K562 (cell line): Measurements from ENCODE around the gene MRAP2. TPM values are rescaled to one million over a fixed set of nuclear protein-coding genes. Genes with fewer than 3 reads are reported as not detected.

Experiments
- ATAC-seq: fragments of 200-7000 bp; cut with Tn5 transposase; 3 replicates; pipeline ENCODE4 v1.9.1; 2020; ENCODE audit warnings: moderate library complexity
- BruUV-seq: library from RNA; stranded (reverse); fragments of 400-500 nt; replicated peaks from 2 replicates; lab custom pipeline; 2021; lab: Mats Ljungman, UMichigan
- CTCF ChIA-PET: fragments of 300-600 bp; formaldehyde crosslinking; extraction: SDS; loops from one replicate; lab custom pipeline; 2021; ENCODE audit warnings: low intra/inter-chr PET ratio; lab: Yijun Ruan, JAX
- POLR2A ChIA-PET: fragments of 300-600, 350-650 bp; sonication (Branson Sonifier 250); formaldehyde crosslinking; extraction: SDS; loops from one replicate; lab custom pipeline; 2021; ENCODE audit warnings: antibody characterized with exemption, inconsistent platforms; lab: Yijun Ruan, JAX
- DNase-seq, 4 experiments: peaks; one replicate each; pipeline versions ENCODE4 v3.0.0 to v3.0.0-alpha.2; 2011 to 2018; ENCODE audit warnings: low spot score in 3 of 4, mixed read lengths in 3 of 4; ENCODE audit errors: extremely low read depth in 1 of 4
- FAIRE-seq: peaks from 2 replicates; lab custom pipeline; 2011; peaks lifted over from hg19 to GRCh38; lab: Jason Lieb, UNC
- H2AFZ ChIP-seq: 2 replicates; pipeline ENCODE4 v1.6.0; 2011; ENCODE audit warnings: low read depth, low read length, control low read depth, inconsistent platforms
- H3K27ac ChIP-seq: fragments of 200-600 bp; 3 replicates; pipeline ENCODE4 v1.8.0; 2011; ENCODE audit warnings: low read depth, mild to moderate bottlenecking, control low read depth, inconsistent platforms, low read length, moderate library complexity, mixed read lengths; ENCODE audit errors: extremely low read depth
- H3K27me3 ChIP-seq, 2 experiments: fragments of 300-600 bp in 1 of 2; 2 replicates in 1 of 2; 3 replicates in 1 of 2; pipeline versions ENCODE4 v1.6.0 to v1.8.0; 2011; ENCODE audit warnings: inconsistent platforms in 2 of 2, low read length in 2 of 2, mild to moderate bottlenecking in 1 of 2, mixed read lengths in 1 of 2, moderate library complexity in 1 of 2; ENCODE audit not compliant: control insufficient read depth in 2 of 2, insufficient read depth in 2 of 2
- H3K36me3 ChIP-seq: fragments of 300-600 bp; 3 replicates; pipeline ENCODE4 v1.8.0; 2011; ENCODE audit warnings: mild to moderate bottlenecking, low read length, inconsistent platforms; ENCODE audit not compliant: control insufficient read depth, insufficient read depth
- H3K4me1 ChIP-seq, 2 experiments: fragments of 200-600 bp in 1 of 2; replicated peaks in 1 of 2; 2 replicates in 1 of 2; 3 replicates in 1 of 2; pipeline versions ENCODE4 v1.5.1 to v1.8.0; 2011; ENCODE audit warnings: inconsistent platforms in 2 of 2, low read length in 2 of 2, mild to moderate bottlenecking in 1 of 2, mixed read lengths in 1 of 2, moderate library complexity in 1 of 2; ENCODE audit not compliant: control insufficient read depth in 2 of 2, insufficient read depth in 2 of 2
- H3K4me2 ChIP-seq: 2 replicates; pipeline ENCODE4 v1.6.1; 2011; ENCODE audit warnings: low read length, control low read depth, inconsistent platforms, mixed read lengths; ENCODE audit not compliant: insufficient read depth
- H3K4me3 ChIP-seq: fragments of 200-600 bp; sonication (generic), shearing (Covaris generic); 2 replicates; pipeline ENCODE4 v1.5.1; 2016; ENCODE audit warnings: control low read depth, inconsistent platforms
- H3K79me2 ChIP-seq: fragments of 200-600 bp; 3 replicates; pipeline ENCODE4 v1.8.0; 2011; ENCODE audit warnings: low read length, inconsistent platforms; ENCODE audit not compliant: control insufficient read depth, insufficient read depth
- H3K9ac ChIP-seq, 2 experiments: 2 replicates each; pipeline versions ENCODE4 v1.6.0 to v1.6.1; 2011; ENCODE audit warnings: low read depth in 2 of 2, low read length in 2 of 2, control low read depth in 1 of 2, inconsistent platforms in 1 of 2, mild to moderate bottlenecking in 1 of 2, mixed read lengths in 1 of 2; ENCODE audit not compliant: insufficient read depth in 1 of 2
- H3K9me1 ChIP-seq: one replicate; pipeline ENCODE4 v1.6.0; 2011; ENCODE audit warnings: inconsistent platforms, mild to moderate bottlenecking, low read length, moderate library complexity; ENCODE audit not compliant: control insufficient read depth, insufficient read depth
- H3K9me3 ChIP-seq: replicated peaks from 2 replicates; pipeline ENCODE4 v1.5.1; 2011; ENCODE audit warnings: low read depth, low read length, inconsistent platforms; ENCODE audit not compliant: control insufficient read depth, insufficient read depth
- H4K20me1 ChIP-seq: replicated peaks from 2 replicates; pipeline ENCODE4 v1.6.1; 2011; ENCODE audit warnings: low read length, inconsistent platforms, mixed read lengths; ENCODE audit not compliant: control insufficient read depth, insufficient read depth
- ARID1B ChIP-seq: fragments of 450-650 bp; IDR thresholded peaks from 2 replicates; pipeline ENCODE4 v1.6.1; 2016; ENCODE audit warnings: antibody characterized with exemption, mild to moderate bottlenecking, inconsistent platforms
- CBFA2T2 ChIP-seq: fragments of 450-650 bp; conservative IDR thresholded peaks from 2 replicates; pipeline ENCODE4 v1.6.1; 2017; ENCODE audit warnings: mild to moderate bottlenecking
- DPF2 ChIP-seq: fragments of 450-650 bp; IDR thresholded peaks from 2 replicates; pipeline ENCODE4 v1.6.1; 2016
- EP400 ChIP-seq: fragments of 450-650 bp; IDR thresholded peaks from 2 replicates; pipeline ENCODE4 v1.6.1; 2017; ENCODE audit warnings: antibody characterized with exemption, mild to moderate bottlenecking, moderate library complexity
- FIP1L1 ChIP-seq: fragments of 200-400 bp; formaldehyde crosslinking; IDR thresholded peaks from 2 replicates; pipeline ENCODE4 v1.6.1; 2018; ENCODE audit warnings: mild to moderate bottlenecking, low read depth, low read length; ENCODE audit not compliant: poor library complexity, severe bottlenecking
- FOXM1 ChIP-seq, 2 experiments: fragments of 450-650 bp in 1 of 2; sonication (generic) in 1 of 2; formaldehyde crosslinking in 1 of 2; IDR thresholded peaks; 2 replicates each; pipeline versions ENCODE4 v1.6.1 to v1.9.0; 2017 to 2022; ENCODE audit warnings: low read depth in 2 of 2, mild to moderate bottlenecking in 2 of 2, missing genetic modification reagents in 1 of 2, moderate library complexity in 1 of 2
- GATA2 ChIP-seq: sonication (generic); formaldehyde crosslinking; IDR thresholded peaks from 2 replicates; pipeline ENCODE4 v1.4.0; 2020; ENCODE audit warnings: mild to moderate bottlenecking, missing genetic modification reagents
- MTA2 ChIP-seq: fragments of 450-650 bp; IDR thresholded peaks from 2 replicates; pipeline ENCODE4 v1.6.1; 2016; ENCODE audit warnings: low read depth
- NBN ChIP-seq: fragments of 450-650 bp; IDR thresholded peaks from 2 replicates; pipeline ENCODE4 v1.6.1; 2016; ENCODE audit warnings: low read depth, mild to moderate bottlenecking
- NUFIP1 ChIP-seq: fragments of 450-650 bp; IDR thresholded peaks from 2 replicates; pipeline ENCODE4 v1.6.1; 2018; ENCODE audit not compliant: partially characterized antibody
- SOX6 ChIP-seq: fragments of 450-650 bp; IDR thresholded peaks from 2 replicates; pipeline ENCODE4 v1.6.1; 2014; ENCODE audit warnings: mild to moderate bottlenecking
- TARDBP ChIP-seq: fragments of 450-650 bp; IDR thresholded peaks from 2 replicates; pipeline ENCODE4 v1.6.1; 2016
- TEAD4 ChIP-seq, 2 experiments: sonication (generic) in 1 of 2; formaldehyde crosslinking in 1 of 2; IDR thresholded peaks; 2 replicates each; pipeline versions ENCODE4 v1.6.1 to v1.8.0; 2012 to 2022; ENCODE audit warnings: borderline replicate concordance in 1 of 2, inconsistent platforms in 1 of 2, low read length in 1 of 2, mild to moderate bottlenecking in 1 of 2, missing genetic modification reagents in 1 of 2
- WGBS: fragments of 100-300 bp; shearing (Covaris generic); methylation state at CpG from one replicate; pipeline ENCODE4 v1.1.6; 2016; ENCODE audit warnings: low coverage, mixed read lengths; ENCODE audit not compliant: insufficient coverage; ENCODE audit errors: missing lambda C conversion rate; 5-methylcytosine and 5-hydroxymethylcytosine counted together
- in situ Hi-C: fragments of 300-500 bp; cut with MboI; formaldehyde crosslinking; loops from 4 replicates; pipeline ENCODE4 v1.15.0; 2018; ENCODE audit warnings: inconsistent platforms, mixed read lengths
- intact Hi-C: fragments of 100-400 bp; cut with micrococcal nuclease; formaldehyde crosslinking; loops from 2 replicates; pipeline ENCODE4 v1.14.2; 2022
- polyA plus RNA-seq, 8 experiments: library from polyadenylated mRNA; depleted of rRNA in 4 of 8; stranded (reverse) in 5 of 8; unstranded in 3 of 8; fragments of >200 nt; fragmentation: Nextera tagmentation in 2 of 8; fragmentation: Illumina TruSeq in 1 of 8; extraction: Ambion mirVana in 2 of 8; extraction: Trizol in 1 of 8; gene quantifications; 2 replicates each; pipeline versions ENCODE4 v1.2.1 to v1.2.3, GENCODE V29; 2011 to 2014; ENCODE audit warnings: inconsistent platforms in 1 of 8, missing spikeins in 1 of 8
- total RNA-seq, 7 experiments: library from RNA; depleted of rRNA in 6 of 7; stranded (reverse); fragments of >200 nt in 6 of 7; fragmentation: Illumina TruSeq in 2 of 7; extraction: Trizol in 2 of 7; gene quantifications; 2 replicates each; pipeline versions ENCODE4 v1.2.1 to v1.2.3, GENCODE V29; 2011 to 2021; ENCODE audit warnings: low replicate concordance in 1 of 7
- TF ChIP-seq, protein P1 (sequence below): fragments of 450-650 bp; IDR thresholded peaks from 2 replicates; pipeline ENCODE4 v1.6.1; 2017; ENCODE audit warnings: antibody characterized with exemption, mild to moderate bottlenecking
- TF ChIP-seq, protein P2 (sequence below): fragments of 150-350 bp; IDR thresholded peaks from 2 replicates; pipeline ENCODE4 v1.6.1; 2014; ENCODE audit warnings: low read depth, mild to moderate bottlenecking, low read length, borderline replicate concordance

MRAP2 gene
- total and polyA plus RNA-seq, 9 of the 15 experiments (the other 6 are each of a cell fraction or from before 2014, with no cell fraction given): 5.9 to 38.9 (median 9.3) TPM

DNA sequence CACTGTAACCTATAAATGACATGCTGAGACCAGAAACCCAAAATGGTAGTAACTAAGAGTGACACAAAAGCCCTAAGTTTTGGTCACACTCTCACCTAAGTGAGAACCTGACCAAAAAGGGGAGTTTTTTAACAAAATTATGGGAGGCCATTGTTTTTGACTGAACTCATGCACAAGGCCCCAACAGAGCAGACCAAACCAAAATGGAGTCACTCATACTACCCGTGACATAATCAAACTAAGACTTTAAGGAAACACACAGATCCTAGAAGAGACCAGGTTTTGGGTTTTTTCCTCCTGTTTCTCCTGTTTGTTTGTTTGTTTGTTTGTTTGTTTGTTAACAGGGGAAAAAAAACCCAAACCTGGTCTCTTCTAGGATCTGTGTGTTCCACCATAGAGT is 49.2 kb upstream of the MRAP2 start (continued):
- TF ChIP-seq, protein P1, sequence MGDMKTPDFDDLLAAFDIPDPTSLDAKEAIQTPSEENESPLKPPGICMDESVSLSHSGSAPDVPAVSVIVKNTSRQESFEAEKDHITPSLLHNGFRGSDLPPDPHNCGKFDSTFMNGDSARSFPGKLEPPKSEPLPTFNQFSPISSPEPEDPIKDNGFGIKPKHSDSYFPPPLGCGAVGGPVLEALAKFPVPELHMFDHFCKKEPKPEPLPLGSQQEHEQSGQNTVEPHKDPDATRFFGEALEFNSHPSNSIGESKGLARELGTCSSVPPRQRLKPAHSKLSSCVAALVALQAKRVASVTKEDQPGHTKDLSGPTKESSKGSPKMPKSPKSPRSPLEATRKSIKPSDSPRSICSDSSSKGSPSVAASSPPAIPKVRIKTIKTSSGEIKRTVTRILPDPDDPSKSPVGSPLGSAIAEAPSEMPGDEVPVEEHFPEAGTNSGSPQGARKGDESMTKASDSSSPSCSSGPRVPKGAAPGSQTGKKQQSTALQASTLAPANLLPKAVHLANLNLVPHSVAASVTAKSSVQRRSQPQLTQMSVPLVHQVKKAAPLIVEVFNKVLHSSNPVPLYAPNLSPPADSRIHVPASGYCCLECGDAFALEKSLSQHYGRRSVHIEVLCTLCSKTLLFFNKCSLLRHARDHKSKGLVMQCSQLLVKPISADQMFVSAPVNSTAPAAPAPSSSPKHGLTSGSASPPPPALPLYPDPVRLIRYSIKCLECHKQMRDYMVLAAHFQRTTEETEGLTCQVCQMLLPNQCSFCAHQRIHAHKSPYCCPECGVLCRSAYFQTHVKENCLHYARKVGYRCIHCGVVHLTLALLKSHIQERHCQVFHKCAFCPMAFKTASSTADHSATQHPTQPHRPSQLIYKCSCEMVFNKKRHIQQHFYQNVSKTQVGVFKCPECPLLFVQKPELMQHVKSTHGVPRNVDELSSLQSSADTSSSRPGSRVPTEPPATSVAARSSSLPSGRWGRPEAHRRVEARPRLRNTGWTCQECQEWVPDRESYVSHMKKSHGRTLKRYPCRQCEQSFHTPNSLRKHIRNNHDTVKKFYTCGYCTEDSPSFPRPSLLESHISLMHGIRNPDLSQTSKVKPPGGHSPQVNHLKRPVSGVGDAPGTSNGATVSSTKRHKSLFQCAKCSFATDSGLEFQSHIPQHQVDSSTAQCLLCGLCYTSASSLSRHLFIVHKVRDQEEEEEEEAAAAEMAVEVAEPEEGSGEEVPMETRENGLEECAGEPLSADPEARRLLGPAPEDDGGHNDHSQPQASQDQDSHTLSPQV: peak; percentile 67; the same call in 1 of the 2 replicates
- TF ChIP-seq NUFIP1: no peak
- no peak for TF ChIP-seq SOX6
- no peak for TF ChIP-seq TARDBP
- TF ChIP-seq, all 486 proteins: peak for 3

DNA sequence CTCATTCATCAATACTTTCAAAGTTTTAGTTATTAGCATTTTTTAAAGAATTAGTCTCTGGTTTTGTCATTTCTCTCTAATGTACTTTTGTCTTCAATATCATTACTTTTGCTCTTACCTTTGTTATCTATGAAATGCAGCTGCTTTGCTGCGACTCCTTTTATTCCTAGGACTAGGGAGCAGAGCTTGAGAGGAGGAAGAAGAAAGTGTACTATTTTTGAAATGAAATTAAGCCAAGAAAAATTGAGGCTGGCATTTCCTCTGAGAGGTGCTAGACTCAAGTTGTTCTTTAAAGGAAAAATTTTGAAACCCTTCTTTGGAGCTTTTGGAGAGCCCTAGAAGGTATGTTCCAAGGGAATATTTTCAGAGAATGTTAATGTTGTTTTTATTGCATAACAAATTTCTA is 48.3 kb upstream of the MRAP2 start:
- intact Hi-C loops (no loop called here), in situ Hi-C loops (no loop called here)
- Histone ChIP-seq H3K9me1 (no peaks in the 10 kb centered on the region), H3K9me3 (peaks cover 9% of the 10 kb centered on the region), H3K79me2 (no peaks in the 10 kb centered on the region), H3K36me3 (no peaks in the 10 kb centered on the region), H3K27me3 (no peaks in the 10 kb centered on the region), H3K27ac (no peak overlapping the region), H3K4me1 (peaks cover 0 to 2% of the 10 kb centered on the region in 2 experiments; a peak in 1 of 5 replicates), H3K9ac (no peak overlapping the region), H4K20me1 (no peaks in the 10 kb centered on the region), H2AFZ (peak overlapping the region; percentile 24; the same call in 1 of the 2 replicates), H3K4me2 (no peak overlapping the region), H3K4me3 (no peak overlapping the region)
- ATAC-seq (peak; percentile 75), FAIRE-seq (peak; percentile 26), DNase-seq (peak in 3 of 4 experiments; percentile 34 to 65 (median 47))
- no TSS peak for BruUV-seq
- POLR2A ChIA-PET: no interaction called here
- 0% methylated on average over 1 of the region's 1 CpG for WGBS
- CTCF ChIA-PET: no interaction called here
- TF ChIP-seq MTA2: peak; percentile 65
- 0 out of 2 replicates have a peak, but pooled peaks have one; percentile 17 for TF ChIP-seq EP400
- TF ChIP-seq FOXM1 (IDR thresholded peaks at IDR 0.05; ENCODE audit: low read depth): peak; percentile 35; the same call in 1 of the 2 replicates
- no peak for TF ChIP-seq FOXM1 (CRISPR knock-in tag; IDR thresholded peaks at IDR 0.05; ENCODE audit: low read depth)
- 0 out of 2 replicates have a peak, but pooled peaks have one; percentile 54 for TF ChIP-seq NBN
- TF ChIP-seq GATA2 (CRISPR knock-in tag): peak; percentile 42; the same call in 1 of the 2 replicates
- peak; percentile 65 for TF ChIP-seq TEAD4 (IDR thresholded peaks at IDR 0.05; ENCODE audit: low read length)
- no peak for TF ChIP-seq TEAD4 (CRISPR knock-in tag; IDR thresholded peaks at IDR 0.05; ENCODE audit: borderline replicate concordance)
- TF ChIP-seq FIP1L1: no peak
- TF ChIP-seq CBFA2T2: peak; percentile 56
- TF ChIP-seq, protein P2, sequence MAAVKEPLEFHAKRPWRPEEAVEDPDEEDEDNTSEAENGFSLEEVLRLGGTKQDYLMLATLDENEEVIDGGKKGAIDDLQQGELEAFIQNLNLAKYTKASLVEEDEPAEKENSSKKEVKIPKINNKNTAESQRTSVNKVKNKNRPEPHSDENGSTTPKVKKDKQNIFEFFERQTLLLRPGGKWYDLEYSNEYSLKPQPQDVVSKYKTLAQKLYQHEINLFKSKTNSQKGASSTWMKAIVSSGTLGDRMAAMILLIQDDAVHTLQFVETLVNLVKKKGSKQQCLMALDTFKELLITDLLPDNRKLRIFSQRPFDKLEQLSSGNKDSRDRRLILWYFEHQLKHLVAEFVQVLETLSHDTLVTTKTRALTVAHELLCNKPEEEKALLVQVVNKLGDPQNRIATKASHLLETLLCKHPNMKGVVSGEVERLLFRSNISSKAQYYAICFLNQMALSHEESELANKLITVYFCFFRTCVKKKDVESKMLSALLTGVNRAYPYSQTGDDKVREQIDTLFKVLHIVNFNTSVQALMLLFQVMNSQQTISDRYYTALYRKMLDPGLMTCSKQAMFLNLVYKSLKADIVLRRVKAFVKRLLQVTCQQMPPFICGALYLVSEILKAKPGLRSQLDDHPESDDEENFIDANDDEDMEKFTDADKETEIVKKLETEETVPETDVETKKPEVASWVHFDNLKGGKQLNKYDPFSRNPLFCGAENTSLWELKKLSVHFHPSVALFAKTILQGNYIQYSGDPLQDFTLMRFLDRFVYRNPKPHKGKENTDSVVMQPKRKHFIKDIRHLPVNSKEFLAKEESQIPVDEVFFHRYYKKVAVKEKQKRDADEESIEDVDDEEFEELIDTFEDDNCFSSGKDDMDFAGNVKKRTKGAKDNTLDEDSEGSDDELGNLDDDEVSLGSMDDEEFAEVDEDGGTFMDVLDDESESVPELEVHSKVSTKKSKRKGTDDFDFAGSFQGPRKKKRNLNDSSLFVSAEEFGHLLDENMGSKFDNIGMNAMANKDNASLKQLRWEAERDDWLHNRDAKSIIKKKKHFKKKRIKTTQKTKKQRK: no peak
- TF ChIP-seq DPF2: peak; percentile 76
- peak; percentile 87 for TF ChIP-seq ARID1B
